HG02840 (cell line): ENCODE measurements around the gene OST4.
"Not testable (repeated sequence)": the region's sequence is repeated elsewhere in the genome, so short reads cannot be mapped to it uniquely, and the experiment has no call there.

Experiments used
- ATAC-seq: cut with Tn5 transposase; IDR thresholded peaks from one replicate; pipeline ENCODE4 v1.9.1; 2021; ENCODE audit warnings: mild to moderate bottlenecking, moderate library complexity, moderate number of reproducible peaks; ENCODE audit not compliant: unreplicated experiment, low FRiP score

OST4 gene

DNA sequence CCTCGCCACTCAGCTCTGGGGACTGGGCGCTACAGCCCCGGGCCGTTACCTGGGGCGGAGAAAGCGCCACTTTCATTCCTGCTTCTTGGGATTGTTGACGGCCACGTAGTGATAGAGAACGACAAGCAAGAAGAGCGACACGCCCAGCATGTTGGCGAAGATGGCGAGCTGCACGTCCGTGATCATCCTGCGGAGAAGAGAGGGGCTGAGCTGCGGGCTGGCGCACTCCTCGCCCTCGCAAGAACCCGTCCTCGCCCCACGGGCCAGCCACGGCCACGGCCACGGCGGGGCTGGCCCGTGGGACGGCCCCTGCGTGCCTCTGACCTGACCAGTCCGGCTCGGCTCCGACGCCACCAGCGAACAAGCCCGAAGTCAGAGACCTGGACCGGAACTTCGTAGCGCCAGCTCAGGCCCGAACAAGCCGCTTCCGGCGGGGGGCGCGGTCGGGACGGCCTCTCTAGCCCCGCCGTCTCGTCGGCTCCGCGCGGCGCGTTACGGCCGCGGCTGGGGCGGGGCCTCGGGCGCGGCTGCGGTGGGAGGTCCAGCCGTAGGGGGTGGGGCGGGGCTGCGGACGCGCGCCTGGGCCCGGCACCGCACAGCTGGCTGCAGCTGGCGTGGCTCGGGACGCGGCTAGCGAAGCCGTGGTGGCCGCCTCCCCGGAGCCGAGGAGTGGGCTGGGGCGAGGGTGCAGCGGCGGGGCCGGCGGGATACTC lies at the start of gene OST4:
OST4 (minus strand) TSS at position 378 of the 713 bp plus-strand sequence.
- ATAC-seq, result peak; percentile 84

DNA sequence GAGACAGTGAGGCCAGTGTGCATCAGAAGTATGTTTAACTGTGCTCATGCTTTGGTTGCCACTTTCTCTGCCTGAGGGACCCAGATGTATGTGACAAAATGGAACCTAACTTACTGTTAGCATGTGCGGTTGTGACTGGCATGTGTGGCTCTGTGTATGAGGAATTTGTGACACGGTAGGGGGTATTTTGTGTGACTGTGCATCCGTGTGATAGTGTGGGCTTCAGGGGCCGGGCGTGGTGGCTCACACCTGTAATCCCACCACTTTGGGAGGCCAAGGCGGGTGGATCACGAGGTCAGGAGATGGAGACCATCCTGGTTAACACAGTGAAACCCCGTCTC lies 47.8 kb upstream of the OST4 start:
- not testable (repeated sequence) for ATAC-seq

DNA sequence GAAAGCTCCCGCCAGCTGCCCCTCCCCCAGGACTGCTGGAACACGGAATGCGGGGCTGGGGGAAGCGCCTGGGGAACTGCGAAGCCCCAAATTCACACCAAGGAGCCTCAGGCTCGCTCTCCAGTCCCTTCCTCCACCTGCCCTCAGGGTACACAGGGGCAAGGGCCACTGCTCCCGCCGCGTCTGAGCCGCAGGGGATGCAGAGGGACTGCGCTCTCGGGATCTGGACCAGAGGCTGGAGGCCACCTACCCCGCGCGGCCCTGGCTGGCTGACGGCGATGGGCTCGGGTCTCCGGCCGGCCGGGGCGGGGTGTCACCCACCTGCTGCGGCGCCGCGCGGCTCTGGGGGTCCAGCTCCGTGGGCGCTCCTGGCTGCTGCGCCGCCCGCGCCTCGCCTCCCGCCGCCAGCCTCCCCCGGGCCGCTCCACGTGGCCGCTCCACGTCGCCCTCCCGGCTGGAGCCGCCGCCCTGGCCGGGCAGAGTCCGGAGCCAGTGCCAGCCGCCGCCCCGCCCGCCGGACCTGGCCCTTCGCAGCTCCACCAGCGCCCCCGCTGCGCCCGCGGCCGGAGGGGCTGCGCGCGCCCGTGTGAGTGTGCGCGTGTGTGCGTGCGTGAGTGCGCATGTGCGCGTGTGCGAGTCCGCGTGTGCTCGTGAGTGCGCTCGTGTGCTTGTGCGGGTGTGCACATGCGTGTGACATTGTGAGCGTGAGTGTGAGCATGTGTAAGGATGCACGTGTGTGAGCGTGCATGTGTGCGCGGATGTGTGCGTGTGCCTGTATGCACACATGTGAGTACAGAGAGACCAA lies 47.3 kb upstream of the OST4 start, which contains the start of gene CGREF1:
CGREF1 (minus strand) TSS at position 604 of the 805 bp plus-strand sequence. CDS start 14,762 bp downstream, outside the sequence.
- ATAC-seq, result no peak

DNA sequence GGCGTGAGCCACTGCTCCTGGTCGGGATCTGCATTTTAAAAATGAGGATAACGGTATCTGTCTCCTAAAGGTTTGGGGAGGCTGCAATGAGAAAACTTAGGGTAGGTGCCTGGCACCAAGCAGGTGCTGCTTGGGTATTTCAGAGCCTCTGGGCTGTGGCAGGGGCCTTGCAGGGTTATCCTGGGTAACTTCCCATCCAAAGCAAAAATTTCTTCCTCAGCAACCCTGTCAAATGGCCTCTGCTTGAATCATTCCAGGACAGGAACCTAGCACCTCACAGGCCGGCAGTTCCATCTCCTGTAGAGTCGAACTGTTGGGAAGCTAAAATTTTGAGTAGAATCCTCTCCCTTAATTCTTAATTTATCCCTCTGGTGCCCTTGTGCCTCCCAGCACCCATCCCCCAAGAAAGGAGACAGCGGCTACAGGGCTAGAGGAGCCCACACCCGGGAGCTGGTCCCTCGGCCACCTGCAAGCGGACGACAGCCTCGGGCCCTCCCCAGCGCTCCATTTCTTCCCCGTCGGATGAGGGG lies 46.6 kb upstream of the OST4 start:
- no peak for ATAC-seq

DNA sequence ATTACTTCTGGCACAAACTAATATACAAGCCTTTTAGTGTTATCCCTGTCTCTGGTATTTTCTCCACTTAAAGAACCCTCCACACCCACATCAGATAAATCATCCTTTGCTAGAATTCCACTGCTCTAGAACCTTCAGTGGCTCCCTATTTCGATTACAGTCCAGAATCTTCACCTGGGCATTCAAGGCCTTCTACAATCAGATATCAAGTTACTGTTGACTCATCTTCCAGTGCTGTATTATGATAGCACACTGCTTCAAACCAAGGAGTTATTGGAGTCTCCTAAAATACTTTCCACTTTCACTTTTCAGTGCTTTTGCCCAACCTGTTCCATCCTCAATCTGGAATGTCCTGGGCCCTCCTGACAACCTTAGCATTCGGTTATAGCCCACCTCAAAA lies 44.1 kb upstream of the OST4 start:
- ATAC-seq, result no peak

DNA sequence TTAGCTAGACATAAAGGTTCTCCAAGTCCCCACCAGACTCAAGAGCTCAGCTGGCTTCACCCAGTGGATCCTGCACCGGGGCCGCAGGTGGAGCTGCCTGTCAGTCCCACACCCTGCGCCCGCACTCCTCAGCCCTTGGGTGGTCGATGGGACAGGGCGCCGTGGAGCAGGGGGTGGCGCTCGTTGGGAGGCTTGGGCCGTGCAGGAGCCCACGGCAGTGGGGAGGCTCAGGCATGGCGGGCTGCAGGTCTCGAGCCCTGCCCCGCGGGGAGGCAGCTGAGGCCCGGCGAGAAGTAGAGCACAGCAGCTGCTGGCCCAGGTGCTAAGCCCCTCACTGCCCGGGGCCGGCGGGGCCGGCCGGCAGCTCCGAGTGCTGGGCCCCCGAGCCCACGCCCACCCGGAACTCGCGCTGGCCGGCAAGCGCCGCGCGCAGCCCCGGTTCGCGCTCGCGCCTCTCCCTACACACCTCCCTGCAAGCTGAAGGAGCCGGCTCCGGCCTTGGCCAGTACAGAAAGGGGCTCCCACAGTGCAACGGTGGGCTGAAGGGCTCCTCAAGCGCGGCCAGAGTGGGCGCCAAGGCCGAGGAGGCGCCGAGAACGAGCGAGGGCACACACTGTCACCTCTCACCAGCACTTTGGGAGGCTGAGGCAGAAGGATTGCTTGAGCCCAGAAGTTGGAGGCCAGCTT lies 40.1 kb upstream of the OST4 start:
- not testable (repeated sequence) for ATAC-seq

DNA sequence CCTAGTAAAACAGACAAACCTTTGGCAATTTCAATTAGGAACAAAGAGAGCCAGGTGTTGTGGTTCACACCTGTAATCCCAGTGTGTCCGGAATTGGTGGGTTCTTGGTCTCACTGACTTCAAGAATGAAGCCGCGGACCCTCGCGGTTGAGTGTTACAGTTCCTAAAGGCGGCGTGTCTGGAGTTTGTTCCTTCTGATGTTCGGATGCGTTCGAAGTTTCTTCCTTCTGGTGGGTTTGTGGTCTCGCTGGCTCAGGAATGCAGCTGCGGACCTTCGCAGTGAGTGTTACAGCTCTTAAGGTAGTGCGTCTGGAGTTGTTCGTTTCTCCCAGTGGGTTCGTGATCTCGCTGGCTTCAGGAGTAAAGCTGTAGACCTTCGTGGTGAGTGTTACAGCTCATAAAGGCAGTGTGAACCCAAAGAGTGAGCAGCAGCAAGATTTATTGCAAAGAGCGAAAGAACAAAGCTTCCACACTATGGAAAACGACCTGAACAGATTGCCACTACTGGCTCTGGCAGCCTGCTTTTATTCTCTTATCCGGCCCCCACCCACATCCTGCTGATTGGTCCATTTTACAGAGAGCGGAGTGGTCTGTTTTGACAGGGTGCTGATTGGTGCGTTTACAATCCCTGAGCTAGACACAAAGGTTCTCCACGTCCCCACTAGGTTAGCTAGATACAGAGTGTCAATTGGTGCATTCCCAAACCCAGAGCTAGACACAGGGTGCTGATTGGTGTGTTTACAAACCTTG lies 39.3 kb upstream of the OST4 start:
- not testable (repeated sequence) for ATAC-seq

DNA sequence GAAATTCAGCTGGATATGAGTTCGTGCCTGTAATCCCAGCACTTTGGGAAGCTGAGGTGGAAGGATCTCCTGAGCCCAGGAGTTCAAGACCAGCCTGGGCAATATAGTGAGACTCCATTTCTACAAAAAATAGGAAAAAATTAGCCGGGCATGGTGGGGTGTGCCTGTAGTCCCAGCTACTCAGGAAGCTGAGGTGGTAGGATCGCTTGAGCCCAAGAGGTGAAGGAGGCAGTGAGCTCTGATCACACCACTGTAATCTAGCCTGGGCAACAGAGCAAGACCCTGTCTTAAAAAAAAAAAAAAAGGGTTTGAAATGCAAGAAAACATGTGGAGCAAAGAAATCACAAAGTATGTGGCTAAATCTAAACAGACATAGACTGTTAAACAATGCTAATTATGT lies 37.6 kb upstream of the OST4 start:
- no peak for ATAC-seq

DNA sequence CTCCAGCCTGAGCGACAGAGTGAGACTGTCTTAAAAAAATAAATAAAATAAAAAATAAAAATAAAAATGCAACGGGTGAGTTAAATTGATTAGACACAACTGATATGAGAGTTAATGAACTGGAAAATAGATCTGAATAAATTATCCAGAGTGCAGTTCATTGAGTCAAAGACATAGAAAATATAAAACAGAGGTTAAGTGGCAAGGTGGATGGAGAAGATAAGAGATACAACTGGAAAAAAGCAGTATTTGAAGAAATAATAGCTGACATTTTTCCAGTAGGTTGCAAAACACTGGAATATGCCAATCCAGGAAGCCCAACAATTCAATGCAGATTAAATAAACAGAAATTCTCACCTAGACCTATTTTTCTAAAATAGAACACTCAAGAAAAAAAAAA lies 36.8 kb upstream of the OST4 start:
- ATAC-seq, result no peak

DNA sequence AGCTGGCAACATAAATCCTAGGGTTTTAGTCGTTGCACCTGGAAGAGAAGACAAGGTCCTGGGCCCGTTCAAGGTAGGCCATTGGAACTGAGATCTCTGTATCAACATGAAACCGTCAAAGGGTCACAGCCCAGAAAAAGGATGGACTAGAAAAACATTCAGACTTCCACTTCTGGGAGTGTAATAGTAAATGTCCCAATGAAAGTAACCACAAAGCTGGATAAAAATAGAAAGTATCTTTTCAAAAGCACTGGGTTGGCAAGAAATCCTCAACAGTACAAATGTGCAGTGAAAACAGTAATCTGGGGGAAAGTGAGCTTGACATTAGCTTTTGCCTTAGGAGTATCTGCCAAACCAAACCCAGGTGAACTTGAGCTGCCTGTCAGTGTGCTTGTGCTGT lies 34.5 kb upstream of the OST4 start:
- ATAC-seq, result no peak

DNA sequence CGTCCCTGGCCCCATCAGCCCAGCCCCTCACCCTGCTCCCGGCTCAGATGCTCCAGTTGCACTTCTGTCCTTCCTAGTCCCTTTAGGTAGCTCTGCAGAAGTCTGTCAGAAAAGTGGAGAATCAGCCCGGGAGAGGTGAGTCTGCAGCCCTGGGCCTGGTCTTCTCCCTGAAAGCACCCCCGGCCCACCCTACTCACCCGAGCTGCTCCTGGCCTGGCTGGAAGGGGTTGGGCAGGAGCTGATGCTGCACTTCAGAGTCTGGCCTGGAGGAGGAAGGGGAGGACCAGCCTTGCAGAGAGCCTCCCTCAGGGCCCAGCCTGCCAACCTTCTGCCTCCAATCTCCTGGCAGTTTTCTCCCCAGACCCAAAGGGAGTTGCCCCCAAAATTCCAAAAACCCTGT lies 30.9 kb upstream of the OST4 start:
- no peak for ATAC-seq

DNA sequence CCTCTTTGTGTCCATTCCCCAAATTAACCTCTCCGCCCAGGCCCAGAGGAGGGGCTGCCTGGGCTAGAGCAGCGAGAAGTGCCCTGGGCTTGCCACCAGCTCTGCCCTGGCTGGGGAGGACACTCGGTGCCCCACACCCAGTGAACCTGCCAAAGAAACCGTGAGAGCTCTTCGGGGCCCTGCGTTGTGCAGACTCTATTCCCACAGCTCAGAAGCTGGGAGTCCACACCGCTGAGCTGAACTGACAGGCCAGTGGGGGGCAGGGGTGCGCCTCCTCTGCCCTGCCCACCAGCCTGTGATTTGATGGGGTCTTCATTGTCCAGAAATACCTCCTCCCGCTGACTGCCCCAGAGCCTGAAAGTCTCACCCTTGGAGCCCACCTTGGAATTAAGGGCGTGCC lies 28.6 kb upstream of the OST4 start:
- ATAC-seq, result no peak

DNA sequence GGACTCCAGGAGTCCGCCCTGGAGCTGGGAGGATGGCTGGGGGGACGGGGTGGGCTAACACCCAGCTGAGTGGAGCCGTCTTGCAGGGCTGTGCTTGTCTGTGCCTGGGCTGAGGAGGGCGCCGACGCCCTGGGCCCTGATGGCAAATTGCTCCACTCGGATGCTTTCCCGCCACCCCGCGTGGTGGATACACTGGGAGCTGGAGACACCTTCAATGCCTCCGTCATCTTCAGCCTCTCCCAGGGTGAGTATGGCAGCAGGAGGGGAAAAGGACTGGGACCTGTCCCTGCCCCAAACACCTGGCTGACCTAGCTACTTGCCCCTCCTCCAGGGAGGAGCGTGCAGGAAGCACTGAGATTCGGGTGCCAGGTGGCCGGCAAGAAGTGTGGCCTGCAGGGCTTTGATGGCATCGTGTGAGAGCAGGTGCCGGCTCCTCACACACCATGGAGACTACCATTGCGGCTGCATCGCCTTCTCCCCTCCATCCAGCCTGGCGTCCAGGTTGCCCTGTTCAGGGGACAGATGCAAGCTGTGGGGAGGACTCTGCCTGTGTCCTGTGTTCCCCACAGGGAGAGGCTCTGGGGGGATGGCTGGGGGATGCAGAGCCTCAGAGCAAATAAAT lies 28.0 kb upstream of the OST4 start:
- no peak for ATAC-seq

DNA sequence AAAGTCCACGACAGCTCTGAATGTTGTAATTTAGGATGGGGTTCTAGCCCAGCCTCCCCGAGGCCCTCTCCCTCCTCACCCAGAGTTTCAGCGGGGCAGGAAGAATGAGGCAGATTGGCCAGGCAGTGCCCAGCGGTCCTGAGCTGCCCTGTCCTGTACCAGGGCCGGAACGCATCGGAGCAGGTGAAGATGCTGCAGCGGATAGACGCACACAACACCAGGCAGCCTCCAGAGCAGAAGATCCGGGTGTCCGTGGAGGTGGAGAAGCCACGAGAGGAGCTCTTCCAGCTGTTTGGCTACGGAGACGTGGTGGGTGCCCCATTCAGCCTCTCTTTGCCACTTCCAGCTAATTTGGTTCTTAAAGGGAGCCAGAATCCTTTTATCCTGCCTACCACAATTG lies 25.9 kb upstream of the OST4 start:
- no peak for ATAC-seq

DNA sequence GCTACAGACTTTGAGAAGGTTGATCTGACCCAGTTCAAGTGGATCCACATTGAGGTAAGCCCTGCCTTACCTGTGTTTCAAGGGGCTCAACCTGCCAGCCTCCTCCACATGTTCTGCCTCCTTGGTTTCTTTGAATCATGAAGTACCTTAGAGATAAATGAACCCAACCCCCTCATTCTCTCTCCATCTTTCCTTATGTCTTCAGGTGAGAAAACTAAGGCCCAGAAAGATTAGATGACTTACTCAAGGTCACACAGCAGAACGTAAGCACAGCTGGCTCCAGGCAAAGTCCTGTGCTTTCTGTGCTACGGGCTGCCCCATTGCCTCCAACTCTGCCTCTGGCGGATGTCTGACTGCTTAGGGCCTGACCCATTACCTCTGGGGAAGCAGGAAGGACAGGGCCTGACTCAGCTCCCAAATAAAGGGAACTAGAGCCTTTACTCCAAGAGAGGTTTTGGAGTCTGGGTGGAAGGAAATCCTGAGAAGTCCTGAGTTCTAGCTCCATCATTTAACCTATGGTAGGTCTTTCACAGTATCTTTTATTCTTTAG lies 25.4 kb upstream of the OST4 start:
- ATAC-seq, result no peak

DNA sequence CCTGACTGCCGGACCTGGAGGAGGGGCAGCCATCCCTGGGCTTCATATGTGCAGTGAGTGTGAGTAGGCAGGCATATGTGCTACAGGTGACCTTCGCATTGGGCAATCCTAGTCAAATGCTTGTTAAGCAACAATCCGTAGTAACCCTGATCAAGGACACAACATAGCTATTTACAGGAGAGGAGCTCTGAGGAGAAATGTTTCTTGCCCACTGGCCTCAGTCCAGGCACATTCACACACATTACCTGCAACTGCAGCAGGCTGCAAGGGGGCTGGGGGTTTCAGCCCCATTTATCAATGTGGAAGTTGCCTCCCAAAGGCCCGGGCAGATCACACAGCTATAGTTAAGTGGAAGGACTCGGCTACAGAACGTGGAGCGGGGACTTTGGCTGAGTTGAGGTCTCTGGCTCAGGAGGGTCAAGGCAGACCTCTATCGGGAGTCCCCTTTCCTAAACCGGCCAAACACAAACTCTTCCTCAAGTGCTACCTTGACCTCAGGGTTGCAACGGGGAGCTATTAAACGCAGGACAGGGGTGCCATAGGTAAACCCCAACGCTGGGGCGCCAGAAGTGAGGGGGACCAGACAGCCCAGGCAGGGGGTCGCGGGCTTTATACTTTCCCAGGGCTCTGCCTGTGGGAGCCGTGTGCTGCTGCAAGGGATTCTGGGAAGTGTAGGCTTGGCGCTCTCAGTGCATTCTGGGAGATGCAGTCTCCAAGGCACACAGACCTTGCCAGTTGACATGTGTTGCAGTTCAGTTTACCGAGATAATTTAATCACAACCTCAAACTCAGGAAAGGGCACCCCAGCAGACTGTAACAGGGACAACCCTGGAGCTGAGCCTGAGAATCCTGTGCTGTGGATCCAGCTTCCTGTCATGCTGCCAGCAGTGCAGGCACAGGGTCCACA lies 24.5 kb upstream of the OST4 start:
- ATAC-seq, result no peak

DNA sequence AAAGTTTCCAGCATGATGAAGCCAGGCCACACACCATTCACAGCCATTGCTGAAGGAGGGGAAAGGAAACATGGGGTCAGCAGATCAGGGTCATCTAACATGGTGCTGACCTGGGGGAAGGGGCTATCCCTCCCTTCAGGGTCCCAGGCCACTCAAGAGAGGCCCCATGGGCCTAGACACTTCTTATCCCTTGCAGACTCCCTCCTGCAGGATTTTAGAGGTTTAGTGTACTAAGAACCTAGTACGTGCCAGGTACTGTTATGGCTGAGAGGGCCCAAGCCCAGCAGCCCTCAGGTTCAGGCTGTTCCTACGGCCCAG lies 23.9 kb upstream of the OST4 start:
- ATAC-seq, result no peak

DNA sequence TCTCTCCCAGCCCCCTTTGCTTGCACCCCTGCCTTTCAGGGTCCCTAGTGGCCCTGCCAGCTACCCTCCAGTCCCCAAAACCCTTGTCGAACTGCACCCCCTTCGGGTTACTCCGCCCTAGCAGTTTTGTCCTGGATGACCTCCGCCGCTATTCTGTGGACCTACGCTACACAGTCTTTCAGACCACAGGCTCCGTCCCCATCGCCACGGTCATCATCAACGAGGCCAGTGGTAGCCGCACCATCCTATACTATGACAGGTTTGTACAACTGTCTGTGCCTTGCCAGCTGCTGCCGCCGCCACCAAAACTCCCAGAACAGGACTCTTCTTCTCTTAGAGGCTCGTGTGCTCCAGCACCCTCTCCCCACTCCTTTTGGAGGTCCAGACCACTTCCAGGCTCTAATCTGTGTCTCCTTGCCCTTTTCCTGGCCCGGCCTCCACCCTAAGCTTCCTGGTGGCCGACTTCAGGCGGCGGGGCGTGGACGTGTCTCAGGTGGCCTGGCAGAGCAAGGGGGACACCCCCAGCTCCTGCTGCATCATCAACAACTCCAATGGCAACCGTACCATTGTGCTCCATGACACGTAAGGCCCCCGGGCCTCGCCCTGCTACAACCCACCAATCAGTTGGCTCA lies 23.0 kb upstream of the OST4 start:
- no peak for ATAC-seq
